Breast epithelium (tissue), 4 donors: ENCODE results near the gene GOLIM4. TPM values are rescaled to one million over a fixed set of nuclear protein-coding genes. Genes with fewer than 3 reads are reported as not detected.
"Not testable (repeated sequence)": the region's sequence is repeated elsewhere in the genome, so short reads cannot be mapped to it uniquely, and the experiment has no call there.

Experiments
- DNase-seq, 2 donors: peaks; one replicate each; pipeline ENCODE4 v3.0.0-alpha.2; 2019; ENCODE audit warnings: low spot score in 2 of 2
- H3K27ac ChIP-seq, 2 donors: fragments of 200-600 bp; sonication (generic) in 1 of 2; one replicate each; pipeline ENCODE4 v1.5.1; 2016 to 2019; ENCODE audit warnings: mild to moderate bottlenecking in 1 of 2
- H3K27me3 ChIP-seq, 2 donors: fragments of 200-600 bp; sonication (generic) in 1 of 2; one replicate each; pipeline versions ENCODE4 v1.5.1 to v1.6.0; 2017 to 2019; ENCODE audit warnings: control low read depth in 1 of 2, mild to moderate bottlenecking in 1 of 2
- H3K36me3 ChIP-seq: fragments of 200-600 bp; one replicate; pipeline ENCODE4 v1.5.1; 2019
- H3K4me1 ChIP-seq, 2 donors: fragments of 200-600 bp; sonication (generic); one replicate each; pipeline ENCODE4 v1.5.1; 2016 to 2019; ENCODE audit warnings: control low read depth in 1 of 2
- H3K4me3 ChIP-seq, 3 donors: fragments of 200-600 bp; sonication (generic); 1 replicate in 2 of 3; 2 replicates in 1 of 3; pipeline ENCODE4 v1.5.1; 2016 to 2019; ENCODE audit warnings: mild to moderate bottlenecking in 3 of 3, moderate library complexity in 2 of 3
- H3K9me3 ChIP-seq, 2 donors: fragments of 200-600 bp; sonication (generic) in 1 of 2; one replicate each; pipeline ENCODE4 v1.5.1; 2016 to 2019; ENCODE audit warnings: control low read depth in 1 of 2
- POLR2A ChIP-seq: fragments of 450-650 bp; IDR thresholded peaks from one replicate; pipeline ENCODE4 v1.6.1; 2016; ENCODE audit warnings: antibody characterized with exemption, mild to moderate bottlenecking, moderate library complexity
- POLR2AphosphoS5 ChIP-seq, 3 donors: sonication (generic); formaldehyde crosslinking; IDR thresholded peaks; one replicate each; pipeline ENCODE4 v1.6.1; 2017; ENCODE audit warnings: antibody characterized with exemption in 3 of 3
- intact Hi-C: fragments of 100-400 bp; cut with DNase I; formaldehyde crosslinking; loops from one replicate; pipeline ENCODE4 v1.15.1; 2023; ENCODE audit warnings: low total_unique reads
- total RNA-seq, 3 donors: library from RNA; depleted of rRNA; stranded (reverse); fragments of >200 nt; gene quantifications; one replicate each; pipeline ENCODE4 v1.1.0, GENCODE V29; 2016
- TF ChIP-seq, protein P1 (sequence below), 3 donors: fragments of 450-650 bp; IDR thresholded peaks; one replicate each; pipeline ENCODE4 v1.5.1; 2016 to 2017; ENCODE audit warnings: antibody characterized with exemption in 3 of 3, mild to moderate bottlenecking in 3 of 3, moderate library complexity in 3 of 3

GOLIM4 gene
- total RNA-seq, 3 donors from 2014 or later = 21.4 to 34.9 (median 33.8) TPM

DNA sequence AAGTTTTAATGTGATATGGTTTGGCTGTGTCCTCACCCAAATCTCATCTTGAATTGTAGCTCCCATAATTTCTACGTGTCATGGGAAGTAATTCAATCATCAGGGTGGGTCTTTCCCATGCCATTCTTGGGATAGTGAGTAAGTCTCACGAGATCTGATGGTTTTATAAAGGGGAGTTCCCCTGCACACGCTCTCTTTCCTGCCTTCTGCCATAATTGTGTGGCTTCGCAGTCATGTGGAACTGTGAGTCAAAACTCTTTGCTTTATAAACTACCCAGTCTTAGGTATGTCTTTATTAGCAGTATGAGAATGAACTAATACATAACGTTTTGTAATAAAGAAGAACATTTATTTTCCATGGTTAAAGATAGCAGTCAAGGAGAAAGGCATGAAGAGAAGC lies 39.2 kb upstream of the GOLIM4 start:
- Histone ChIP-seq H3K4me3 (no peak overlapping the region), H3K9me3 (peaks cover 0 to 5% of the 10 kb centered on the region in 2 donors), H3K4me1 (no peaks in the 10 kb centered on the region), H3K27ac (no peak overlapping the region), H3K36me3 (no peaks in the 10 kb centered on the region), H3K27me3 (no peaks in the 10 kb centered on the region)
- TF ChIP-seq, protein P1, sequence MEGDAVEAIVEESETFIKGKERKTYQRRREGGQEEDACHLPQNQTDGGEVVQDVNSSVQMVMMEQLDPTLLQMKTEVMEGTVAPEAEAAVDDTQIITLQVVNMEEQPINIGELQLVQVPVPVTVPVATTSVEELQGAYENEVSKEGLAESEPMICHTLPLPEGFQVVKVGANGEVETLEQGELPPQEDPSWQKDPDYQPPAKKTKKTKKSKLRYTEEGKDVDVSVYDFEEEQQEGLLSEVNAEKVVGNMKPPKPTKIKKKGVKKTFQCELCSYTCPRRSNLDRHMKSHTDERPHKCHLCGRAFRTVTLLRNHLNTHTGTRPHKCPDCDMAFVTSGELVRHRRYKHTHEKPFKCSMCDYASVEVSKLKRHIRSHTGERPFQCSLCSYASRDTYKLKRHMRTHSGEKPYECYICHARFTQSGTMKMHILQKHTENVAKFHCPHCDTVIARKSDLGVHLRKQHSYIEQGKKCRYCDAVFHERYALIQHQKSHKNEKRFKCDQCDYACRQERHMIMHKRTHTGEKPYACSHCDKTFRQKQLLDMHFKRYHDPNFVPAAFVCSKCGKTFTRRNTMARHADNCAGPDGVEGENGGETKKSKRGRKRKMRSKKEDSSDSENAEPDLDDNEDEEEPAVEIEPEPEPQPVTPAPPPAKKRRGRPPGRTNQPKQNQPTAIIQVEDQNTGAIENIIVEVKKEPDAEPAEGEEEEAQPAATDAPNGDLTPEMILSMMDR (IDR thresholded peaks at IDR 0.05) = no peak
- no peak for TF ChIP-seq POLR2AphosphoS5 (IDR thresholded peaks at IDR 0.05)
- intact Hi-C loops = no loop called here
- DNase-seq = no peak

GRCh38 chr3:168130250-168130649 lies 34.5 kb upstream of the GOLIM4 start:
- H3K36me3 ChIP-seq, DNase-seq, intact Hi-C loops, H3K27ac ChIP-seq, H3K4me3 ChIP-seq, H3K27me3 ChIP-seq, H3K4me1 ChIP-seq: not testable (repeated sequence)
- peaks cover 0 to 12% of the 10 kb centered on the region in 2 donors for H3K9me3 ChIP-seq

- intact Hi-C loops, H3K27ac ChIP-seq: not testable (repeated sequence)
Observed at GRCh38 chr3:168128463-168128862, 32.7 kb upstream of the GOLIM4 start.

GRCh38 chr3:168127466-168127865 lies 31.7 kb upstream of the GOLIM4 start:
- H3K9me3 ChIP-seq = peaks cover 0 to 12% of the 10 kb centered on the region in 2 donors
- no peak for TF ChIP-seq POLR2A
- intact Hi-C loops = no loop called here

More at GRCh38 chr3:168128463-168128862, 32.7 kb upstream of the GOLIM4 start:
- DNase-seq, H3K27me3 ChIP-seq, H3K4me3 ChIP-seq, H3K4me1 ChIP-seq, H3K36me3 ChIP-seq: not testable (repeated sequence)
- peaks cover 0 to 12% of the 10 kb centered on the region in 2 donors for H3K9me3 ChIP-seq

DNA sequence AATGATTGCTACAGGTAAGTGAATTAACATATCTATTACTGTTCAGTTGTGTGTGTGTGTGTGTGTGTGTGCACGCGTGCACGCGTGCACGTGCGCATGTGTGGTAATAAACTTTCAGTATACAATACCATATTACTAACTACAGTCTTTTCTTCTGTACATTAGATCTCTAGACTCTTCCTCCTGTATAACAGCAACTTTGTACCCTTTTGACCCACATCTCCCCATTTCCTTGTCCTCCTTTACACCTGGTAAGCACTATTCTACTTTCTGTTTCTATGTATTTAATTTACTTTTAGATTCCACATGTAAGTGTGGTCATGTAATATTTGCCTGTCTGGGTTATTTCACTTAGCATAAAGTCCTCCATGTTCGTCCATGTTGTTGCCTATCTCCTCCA lies 29.1 kb upstream of the GOLIM4 start:
- TF ChIP-seq POLR2AphosphoS5 (IDR thresholded peaks at IDR 0.05) = no peak
- TF ChIP-seq, protein P1 (IDR thresholded peaks at IDR 0.05) = no peak
- no peak for TF ChIP-seq POLR2A
- intact Hi-C loops = no loop called here
- peaks cover 0 to 7% of the 10 kb centered on the region in 2 donors for H3K9me3 ChIP-seq
- H3K36me3 ChIP-seq = no peaks in the 10 kb centered on the region
- H3K27me3 ChIP-seq = no peaks in the 10 kb centered on the region
- no peaks in the 10 kb centered on the region for H3K4me1 ChIP-seq
- DNase-seq = no peak
- no peak overlapping the region for H3K4me3 ChIP-seq
- H3K27ac ChIP-seq = no peak overlapping the region

More at GRCh38 chr3:168127466-168127865, 31.7 kb upstream of the GOLIM4 start:
- Histone ChIP-seq H3K27me3 (no peaks in the 10 kb centered on the region), H3K4me1 (no peaks in the 10 kb centered on the region), H3K36me3 (no peaks in the 10 kb centered on the region), H3K27ac (no peak overlapping the region), H3K4me3 (no peak overlapping the region)
- DNase-seq = no peak

- Histone ChIP-seq H3K36me3 (no peaks in the 10 kb centered on the region), H3K9me3 (peaks cover 0 to 7% of the 10 kb centered on the region in 2 donors), H3K27me3 (no peaks in the 10 kb centered on the region), H3K4me3 (no peak overlapping the region), H3K4me1 (no peaks in the 10 kb centered on the region), H3K27ac (no peak overlapping the region)
- TF ChIP-seq POLR2A = no peak
- TF ChIP-seq POLR2AphosphoS5 (IDR thresholded peaks at IDR 0.05) = no peak
- TF ChIP-seq, protein P1 (IDR thresholded peaks at IDR 0.05) = no peak
- no peak for DNase-seq
- intact Hi-C loops = no loop called here
Observed at GRCh38 chr3:168124291-168124690, 28.6 kb upstream of the GOLIM4 start.
